ENCODE results near the gene KLK11.

DNA sequence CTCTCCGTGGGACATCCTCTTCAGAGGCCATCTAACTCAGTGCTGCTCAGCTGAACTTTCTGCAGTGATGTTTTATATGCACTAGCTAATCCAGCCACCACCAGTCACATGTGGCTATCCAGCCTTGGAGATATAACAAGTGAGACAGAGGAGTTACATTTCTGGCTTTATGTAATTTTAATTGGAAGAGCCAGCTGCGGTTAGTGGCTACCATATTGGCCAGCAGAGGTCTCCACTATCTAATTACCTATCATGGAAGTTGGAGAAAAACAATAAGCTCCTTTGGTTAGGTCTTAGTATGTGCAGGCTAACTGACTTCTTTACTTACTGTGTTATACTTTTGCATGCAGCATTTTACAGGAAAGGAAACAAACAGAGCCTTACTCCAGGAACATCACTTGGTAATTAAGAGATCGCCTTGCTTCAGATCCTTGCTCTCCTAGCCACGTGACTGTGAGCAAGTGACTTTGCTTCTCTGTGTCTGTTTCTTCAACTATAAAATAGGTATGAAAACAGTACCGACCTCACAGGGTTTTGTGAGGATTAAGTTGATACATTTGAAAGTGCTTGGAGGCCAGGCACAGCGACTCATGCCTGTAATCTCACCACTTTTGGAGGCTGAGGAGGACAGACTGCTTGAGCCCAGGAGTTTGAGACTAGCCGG lies 5.3 kb downstream of the KLK11 start:
- TF ChIP-seq, protein P1, sequence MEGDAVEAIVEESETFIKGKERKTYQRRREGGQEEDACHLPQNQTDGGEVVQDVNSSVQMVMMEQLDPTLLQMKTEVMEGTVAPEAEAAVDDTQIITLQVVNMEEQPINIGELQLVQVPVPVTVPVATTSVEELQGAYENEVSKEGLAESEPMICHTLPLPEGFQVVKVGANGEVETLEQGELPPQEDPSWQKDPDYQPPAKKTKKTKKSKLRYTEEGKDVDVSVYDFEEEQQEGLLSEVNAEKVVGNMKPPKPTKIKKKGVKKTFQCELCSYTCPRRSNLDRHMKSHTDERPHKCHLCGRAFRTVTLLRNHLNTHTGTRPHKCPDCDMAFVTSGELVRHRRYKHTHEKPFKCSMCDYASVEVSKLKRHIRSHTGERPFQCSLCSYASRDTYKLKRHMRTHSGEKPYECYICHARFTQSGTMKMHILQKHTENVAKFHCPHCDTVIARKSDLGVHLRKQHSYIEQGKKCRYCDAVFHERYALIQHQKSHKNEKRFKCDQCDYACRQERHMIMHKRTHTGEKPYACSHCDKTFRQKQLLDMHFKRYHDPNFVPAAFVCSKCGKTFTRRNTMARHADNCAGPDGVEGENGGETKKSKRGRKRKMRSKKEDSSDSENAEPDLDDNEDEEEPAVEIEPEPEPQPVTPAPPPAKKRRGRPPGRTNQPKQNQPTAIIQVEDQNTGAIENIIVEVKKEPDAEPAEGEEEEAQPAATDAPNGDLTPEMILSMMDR (IDR thresholded peaks at IDR 0.05): peak; percentile 39
- no peak for TF ChIP-seq EZH2 (IDR thresholded peaks at IDR 0.05; ENCODE audit: borderline replicate concordance, insufficient read depth, low read depth, low read length, poor library complexity, severe bottlenecking)

All from B cell (primary cell).